ENCODE data around the gene MFSD12.

GRCh38 chr19:3528539-3529211, 28.7 kb downstream of the MFSD12 start:
- TF ChIP-seq CTCF (conservative IDR thresholded peaks at IDR 0.05 in 1 of 2, IDR thresholded peaks at IDR 0.05 in 1 of 2; ENCODE audit: extremely low read depth in 1 of 2, insufficient read depth in 1 of 2, low read depth in 1 of 2, low read length in 2 of 2) = no peak
- TF ChIP-seq EZH2 (IDR thresholded peaks at IDR 0.05; ENCODE audit: borderline replicate concordance, low read length) = no peak

Data from mammary epithelial cell (primary cell).